ENCODE results near the gene CMTM6.

GRCh38 chr3:32448686-32449474 lies 53.8 kb downstream of the CMTM6 start:
- TF ChIP-seq POLR2A (IDR thresholded peaks at IDR 0.05) = no peak
- TF ChIP-seq, protein P1, sequence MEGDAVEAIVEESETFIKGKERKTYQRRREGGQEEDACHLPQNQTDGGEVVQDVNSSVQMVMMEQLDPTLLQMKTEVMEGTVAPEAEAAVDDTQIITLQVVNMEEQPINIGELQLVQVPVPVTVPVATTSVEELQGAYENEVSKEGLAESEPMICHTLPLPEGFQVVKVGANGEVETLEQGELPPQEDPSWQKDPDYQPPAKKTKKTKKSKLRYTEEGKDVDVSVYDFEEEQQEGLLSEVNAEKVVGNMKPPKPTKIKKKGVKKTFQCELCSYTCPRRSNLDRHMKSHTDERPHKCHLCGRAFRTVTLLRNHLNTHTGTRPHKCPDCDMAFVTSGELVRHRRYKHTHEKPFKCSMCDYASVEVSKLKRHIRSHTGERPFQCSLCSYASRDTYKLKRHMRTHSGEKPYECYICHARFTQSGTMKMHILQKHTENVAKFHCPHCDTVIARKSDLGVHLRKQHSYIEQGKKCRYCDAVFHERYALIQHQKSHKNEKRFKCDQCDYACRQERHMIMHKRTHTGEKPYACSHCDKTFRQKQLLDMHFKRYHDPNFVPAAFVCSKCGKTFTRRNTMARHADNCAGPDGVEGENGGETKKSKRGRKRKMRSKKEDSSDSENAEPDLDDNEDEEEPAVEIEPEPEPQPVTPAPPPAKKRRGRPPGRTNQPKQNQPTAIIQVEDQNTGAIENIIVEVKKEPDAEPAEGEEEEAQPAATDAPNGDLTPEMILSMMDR (IDR thresholded peaks at IDR 0.05) = no peak
- no peak for TF ChIP-seq POLR2AphosphoS5 (IDR thresholded peaks at IDR 0.05)

All from upper lobe of left lung (tissue), 4 donors.